Measurements from ENCODE around the gene COX5A. TPM values are rescaled to one million over a fixed set of nuclear protein-coding genes. Genes with fewer than 3 reads are reported as not detected.
A peak's percentile ranks its signal among the peaks of the same experiment; 100 is the strongest.

COX5A gene
- total and polyA plus RNA-seq, 7 donors, result 73.7 to 1,227 (median 124) TPM

DNA sequence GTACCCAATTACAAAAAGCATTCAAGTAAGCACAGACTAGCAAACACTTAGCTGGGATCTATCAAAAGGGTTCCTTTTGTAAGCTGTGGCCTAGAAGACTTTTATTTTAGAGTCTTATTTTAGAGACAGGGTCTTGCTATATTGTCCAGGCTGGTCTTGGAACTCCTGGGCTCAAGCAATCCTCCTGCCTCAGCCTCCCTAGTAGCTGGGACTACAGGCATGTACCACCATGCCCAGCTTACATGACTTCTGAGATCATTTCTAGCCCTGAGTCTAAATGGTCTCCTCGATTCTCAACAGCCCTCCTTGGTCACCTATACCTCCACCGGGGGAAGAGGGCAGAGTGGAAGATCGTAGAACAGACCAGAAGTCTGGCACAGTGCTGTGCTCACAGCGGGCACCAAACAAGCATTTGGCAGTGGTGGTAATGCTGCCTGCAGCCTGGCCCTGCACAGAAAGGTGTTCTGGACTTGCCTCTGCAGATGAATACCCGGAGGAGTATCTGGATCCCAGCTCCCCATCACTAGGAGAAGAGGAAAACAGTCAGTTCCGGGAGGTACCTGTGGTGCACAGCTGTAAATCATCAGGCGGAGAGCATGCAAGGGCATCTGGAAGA is 33.6 kb downstream of the COX5A start:
- Histone ChIP-seq H3K4me3 (no peak overlapping the region), H3K36me3 (peaks cover 21 to 53% (median 28%) of the 10 kb centered on the region in 4 donors)
- intact Hi-C loops (cut with DNase I), result loop anchor here (5.0 kb wide), 2 partner anchors 48 to 122 kb away; partner anchors contain the start of gene CSK

GRCh38 chr15:74903676-74904075 is 34.2 kb downstream of the COX5A start:
- no peak overlapping the region for H3K4me3 ChIP-seq
- DNase-seq, result no peak
- H3K27ac ChIP-seq, result no peak overlapping the region
- no peaks in the 10 kb centered on the region for H3K9me3 ChIP-seq
- no peak for TF ChIP-seq POLR2A (IDR thresholded peaks at IDR 0.05)
- TF ChIP-seq EP300 (IDR thresholded peaks at IDR 0.05), result no peak
- TF ChIP-seq POLR2AphosphoS5 (IDR thresholded peaks at IDR 0.05), result no peak
- TF ChIP-seq, protein P1, sequence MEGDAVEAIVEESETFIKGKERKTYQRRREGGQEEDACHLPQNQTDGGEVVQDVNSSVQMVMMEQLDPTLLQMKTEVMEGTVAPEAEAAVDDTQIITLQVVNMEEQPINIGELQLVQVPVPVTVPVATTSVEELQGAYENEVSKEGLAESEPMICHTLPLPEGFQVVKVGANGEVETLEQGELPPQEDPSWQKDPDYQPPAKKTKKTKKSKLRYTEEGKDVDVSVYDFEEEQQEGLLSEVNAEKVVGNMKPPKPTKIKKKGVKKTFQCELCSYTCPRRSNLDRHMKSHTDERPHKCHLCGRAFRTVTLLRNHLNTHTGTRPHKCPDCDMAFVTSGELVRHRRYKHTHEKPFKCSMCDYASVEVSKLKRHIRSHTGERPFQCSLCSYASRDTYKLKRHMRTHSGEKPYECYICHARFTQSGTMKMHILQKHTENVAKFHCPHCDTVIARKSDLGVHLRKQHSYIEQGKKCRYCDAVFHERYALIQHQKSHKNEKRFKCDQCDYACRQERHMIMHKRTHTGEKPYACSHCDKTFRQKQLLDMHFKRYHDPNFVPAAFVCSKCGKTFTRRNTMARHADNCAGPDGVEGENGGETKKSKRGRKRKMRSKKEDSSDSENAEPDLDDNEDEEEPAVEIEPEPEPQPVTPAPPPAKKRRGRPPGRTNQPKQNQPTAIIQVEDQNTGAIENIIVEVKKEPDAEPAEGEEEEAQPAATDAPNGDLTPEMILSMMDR (IDR thresholded peaks at IDR 0.05), result no peak
- intact Hi-C loops (cut with DNase I), result loop anchor here (5.0 kb wide), 2 partner anchors 49 to 121 kb away; partner anchors contain the start of gene CSK
- peaks cover 0 to 33% (median 28%) of the 10 kb centered on the region in 4 donors for H3K4me1 ChIP-seq
- WGBS, 2 donors, result 92 to 97% methylated on average over 1 of the region's 1 CpG
- no peaks in the 10 kb centered on the region for H3K27me3 ChIP-seq
- H3K36me3 ChIP-seq, result peaks cover 21 to 60% (median 33%) of the 10 kb centered on the region in 4 donors

More for the DNA sequence above, 33.6 kb downstream of the COX5A start:
- Histone ChIP-seq H3K27me3 (no peaks in the 10 kb centered on the region), H3K4me1 (peaks cover 0 to 33% (median 28%) of the 10 kb centered on the region in 4 donors), H3K9me3 (no peaks in the 10 kb centered on the region), H3K27ac (no peak overlapping the region)
- DNase-seq, result peak; percentile 46
- 90 to 94% methylated on average over 7 of the region's 7 CpGs for WGBS, 2 donors
- TF ChIP-seq POLR2A (IDR thresholded peaks at IDR 0.05), result no peak
- TF ChIP-seq POLR2AphosphoS5 (IDR thresholded peaks at IDR 0.05), result no peak
- TF ChIP-seq, protein P1 (IDR thresholded peaks at IDR 0.05), result no peak
- no peak for TF ChIP-seq EP300 (IDR thresholded peaks at IDR 0.05)

GRCh38 chr15:74902295-74903075 is 35.4 kb downstream of the COX5A start:
- Histone ChIP-seq H3K27me3 (no peaks in the 10 kb centered on the region), H3K36me3 (peaks cover 21 to 72% (median 33%) of the 10 kb centered on the region in 4 donors), H3K4me1 (peaks cover 0 to 29% (median 27%) of the 10 kb centered on the region in 4 donors), H3K9me3 (no peaks in the 10 kb centered on the region), H3K4me3 (no peak overlapping the region), H3K27ac (no peak overlapping the region)
- no peak for DNase-seq
- WGBS, 2 donors, result 83 to 92% methylated on average over 4 of the region's 4 CpGs
- intact Hi-C loops (cut with DNase I), result loop anchor here (5.0 kb wide), 2 partner anchors 50 to 120 kb away; partner anchors contain the start of gene CSK
- no peak for TF ChIP-seq POLR2AphosphoS5 (IDR thresholded peaks at IDR 0.05)
- no peak for TF ChIP-seq POLR2A (IDR thresholded peaks at IDR 0.05)
- TF ChIP-seq, protein P1 (IDR thresholded peaks at IDR 0.05), result no peak
- no peak for TF ChIP-seq EP300 (IDR thresholded peaks at IDR 0.05)

GRCh38 chr15:74901612-74902063 is 36.2 kb downstream of the COX5A start:
- WGBS, 2 donors, result 5 to 26% methylated on average over 5 of the region's 5 CpGs
- peaks cover 21 to 79% (median 33%) of the 10 kb centered on the region in 4 donors for H3K36me3 ChIP-seq

More at GRCh38 chr15:74901612-74902063, 36.2 kb downstream of the COX5A start:
- intact Hi-C loops (cut with DNase I), result loop anchor here (2.0 to 5.0 kb wide), 3 partner anchors 51 to 119 kb away; partner anchors contain the start of genes CSK and ULK3
- Histone ChIP-seq H3K4me1 (peaks cover 0 to 28% (median 24%) of the 10 kb centered on the region in 4 donors), H3K9me3 (no peaks in the 10 kb centered on the region), H3K27me3 (no peaks in the 10 kb centered on the region), H3K4me3 (no peak overlapping the region), H3K27ac (peak overlapping the region in 2 of 4 donors; percentile 7 to 40)
- no peak for TF ChIP-seq EP300 (IDR thresholded peaks at IDR 0.05)
- no peak for TF ChIP-seq POLR2AphosphoS5 (IDR thresholded peaks at IDR 0.05)
- TF ChIP-seq POLR2A (IDR thresholded peaks at IDR 0.05), result no peak
- TF ChIP-seq, protein P1 (IDR thresholded peaks at IDR 0.05), result peak; percentile 67 to 96 (median 82)
- peak; percentile 83 for DNase-seq
